ENCODE data around the gene NFIA. TPM values are rescaled to one million over a fixed set of nuclear protein-coding genes. Genes with fewer than 3 reads are reported as not detected.

NFIA gene
- total RNA-seq, 1 donor from 2014 or later, result 47.5 TPM

DNA sequence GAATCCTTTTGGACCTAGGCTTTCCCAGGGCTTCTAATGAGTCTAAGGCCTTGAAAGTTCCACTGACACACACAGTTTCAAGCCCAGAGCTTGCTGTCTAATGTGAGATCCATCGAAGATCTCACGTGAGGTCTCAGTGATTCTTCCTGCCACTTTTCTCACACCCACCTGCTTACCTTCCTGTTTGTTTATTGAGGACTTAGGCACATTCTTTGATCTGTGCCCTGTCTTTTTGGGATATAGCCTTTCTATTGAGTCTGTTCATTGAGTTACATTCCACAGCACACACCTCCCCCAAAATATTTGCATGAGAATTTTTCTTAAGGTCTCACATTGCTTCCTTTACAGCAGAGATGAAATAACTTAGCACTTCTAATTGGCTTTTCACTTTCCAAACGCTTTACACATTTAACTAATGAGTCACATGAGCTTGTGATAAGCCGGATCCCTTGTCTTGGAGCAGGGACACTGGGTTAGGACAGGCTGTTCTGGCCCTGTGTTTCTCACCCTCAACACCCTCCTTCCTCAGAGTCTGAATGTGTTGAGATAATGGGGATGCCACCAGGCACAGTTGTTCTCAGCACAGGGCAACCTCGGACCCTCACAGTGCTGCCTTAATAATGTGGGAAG lies 354.2 kb downstream of the NFIA start:
- no peak for ATAC-seq

DNA sequence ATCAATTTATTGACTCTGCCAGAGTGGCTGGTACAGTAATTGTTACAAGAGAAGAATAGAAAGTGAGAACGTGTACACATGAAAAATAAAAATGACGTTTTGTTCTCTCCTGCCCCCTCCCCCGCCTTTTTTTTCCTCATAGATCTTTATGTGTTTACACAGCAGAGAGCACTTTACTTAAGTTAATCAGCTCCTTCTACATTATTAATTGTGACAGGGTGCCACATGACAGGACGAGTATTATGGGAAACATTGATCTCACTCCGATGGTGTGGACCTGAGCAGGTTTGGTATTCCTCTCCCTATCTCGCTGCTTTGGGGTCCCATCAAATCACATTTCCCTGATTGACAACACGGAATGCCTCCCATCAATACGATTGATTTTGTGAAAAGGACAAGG lies 356.9 kb downstream of the NFIA start:
- ATAC-seq, result no peak

DNA sequence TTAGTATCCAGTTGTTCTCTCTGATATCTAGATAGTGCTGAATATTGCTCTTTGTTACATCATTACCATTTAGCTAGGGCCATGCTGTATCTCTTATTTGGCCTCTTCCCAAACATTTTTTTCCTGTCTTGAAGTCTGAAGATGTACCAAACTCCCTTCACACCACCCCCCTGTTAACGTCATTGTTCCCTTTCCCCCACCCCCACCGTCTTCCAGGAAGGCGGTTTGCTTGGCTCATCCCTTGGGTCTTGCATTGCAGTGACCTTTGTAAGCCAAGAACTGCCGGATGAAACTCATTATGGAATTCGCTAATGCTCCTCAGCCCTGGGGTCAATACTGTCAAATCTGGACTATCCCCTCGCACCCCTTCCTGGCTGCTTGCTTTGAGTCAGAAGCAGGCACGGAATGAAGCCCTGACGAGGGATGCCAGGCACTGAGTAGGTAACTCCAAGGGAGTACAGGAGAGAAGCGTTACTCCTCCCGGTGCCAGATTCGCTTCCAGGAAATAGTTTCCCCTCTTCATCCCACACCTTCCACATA lies 359.4 kb downstream of the NFIA start:
- ATAC-seq, result no peak

DNA sequence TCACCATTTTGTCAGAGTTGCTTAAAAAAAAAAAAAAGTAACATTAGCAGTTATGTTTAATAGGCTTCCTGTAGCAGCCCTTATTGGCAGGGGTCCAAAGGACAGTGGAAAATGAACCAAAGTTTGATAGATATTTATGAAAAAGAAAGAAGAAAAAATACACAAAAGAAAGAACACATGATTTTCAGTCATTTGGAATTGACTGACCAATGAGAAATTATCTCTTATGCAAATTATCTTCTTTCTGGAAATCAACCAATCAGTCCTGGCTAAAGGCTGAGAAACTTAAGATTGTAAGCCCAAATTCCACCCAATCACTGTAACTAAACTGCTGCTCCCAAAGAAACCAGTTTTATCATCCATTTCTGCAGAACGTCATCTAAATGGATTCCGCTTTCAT lies 360.2 kb downstream of the NFIA start:
- no peak for ATAC-seq

DNA sequence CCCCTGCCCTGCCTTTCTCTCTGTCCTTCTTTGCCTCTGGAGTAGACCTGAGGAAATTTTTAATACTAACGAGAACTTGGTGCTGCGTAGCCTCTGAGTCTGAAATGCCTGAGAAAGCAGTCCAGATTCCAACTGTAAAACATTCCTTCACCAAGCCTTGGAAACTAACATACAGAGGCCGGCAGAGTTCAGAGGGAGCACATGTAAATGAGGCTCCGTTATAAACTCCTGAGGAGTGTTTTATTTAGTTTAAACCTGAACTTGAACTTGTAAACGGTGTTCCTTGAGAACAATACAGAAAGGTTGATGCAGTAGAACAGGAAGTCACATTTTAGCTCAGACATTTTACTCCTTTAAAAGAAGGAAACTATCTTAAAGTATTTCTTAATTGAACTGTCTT lies 361.9 kb downstream of the NFIA start:
- ATAC-seq, result no peak

DNA sequence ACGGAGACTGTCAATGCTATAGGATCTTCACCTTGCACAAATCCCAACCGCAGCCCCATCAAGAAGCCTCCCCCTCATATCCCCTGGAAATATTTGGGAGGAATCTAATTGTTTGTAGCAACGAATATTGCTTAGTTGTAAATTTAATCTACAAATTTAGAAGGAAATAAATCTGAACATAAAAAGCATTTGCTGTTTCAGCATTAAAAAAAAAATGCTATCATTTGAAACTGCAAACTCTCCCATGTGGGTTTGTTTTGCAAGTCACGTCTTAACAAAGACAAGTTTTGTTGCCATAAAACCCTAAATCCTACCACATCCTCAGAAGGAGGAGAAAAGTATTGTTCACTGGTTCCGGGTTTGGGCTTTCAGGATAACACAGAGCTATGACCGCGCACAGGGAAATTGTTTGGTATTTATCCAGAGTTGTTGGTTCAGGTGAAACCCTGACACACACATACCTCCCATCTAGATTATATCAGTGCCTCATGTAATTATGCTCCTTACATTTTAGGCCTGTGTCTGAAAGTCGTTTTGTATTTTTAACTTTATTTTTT lies 363.0 kb downstream of the NFIA start:
- peak; percentile 68 for ATAC-seq

DNA sequence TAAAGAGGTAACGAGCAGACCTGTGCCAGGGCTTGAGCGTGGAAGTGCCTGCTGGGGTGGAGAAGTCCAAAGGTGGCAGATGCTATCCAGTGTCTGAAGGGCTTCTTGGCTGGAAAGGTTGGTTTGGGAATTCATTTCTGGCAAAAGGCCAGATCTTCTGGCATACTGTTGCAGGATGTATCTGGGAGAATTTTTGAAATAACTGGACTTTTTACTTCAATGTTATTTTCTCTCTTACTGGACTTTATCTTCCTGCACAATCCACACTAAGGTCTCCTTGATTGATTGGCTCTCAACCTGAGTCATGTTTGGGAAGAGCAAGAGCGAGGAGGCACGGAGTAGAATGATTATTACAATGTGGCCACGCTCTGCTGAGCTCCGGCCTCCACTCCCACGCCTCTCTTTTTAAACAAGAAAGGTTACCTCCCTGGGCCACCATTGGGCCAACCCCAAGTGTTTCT lies 364.2 kb downstream of the NFIA start:
- peak; percentile 63 for ATAC-seq

DNA sequence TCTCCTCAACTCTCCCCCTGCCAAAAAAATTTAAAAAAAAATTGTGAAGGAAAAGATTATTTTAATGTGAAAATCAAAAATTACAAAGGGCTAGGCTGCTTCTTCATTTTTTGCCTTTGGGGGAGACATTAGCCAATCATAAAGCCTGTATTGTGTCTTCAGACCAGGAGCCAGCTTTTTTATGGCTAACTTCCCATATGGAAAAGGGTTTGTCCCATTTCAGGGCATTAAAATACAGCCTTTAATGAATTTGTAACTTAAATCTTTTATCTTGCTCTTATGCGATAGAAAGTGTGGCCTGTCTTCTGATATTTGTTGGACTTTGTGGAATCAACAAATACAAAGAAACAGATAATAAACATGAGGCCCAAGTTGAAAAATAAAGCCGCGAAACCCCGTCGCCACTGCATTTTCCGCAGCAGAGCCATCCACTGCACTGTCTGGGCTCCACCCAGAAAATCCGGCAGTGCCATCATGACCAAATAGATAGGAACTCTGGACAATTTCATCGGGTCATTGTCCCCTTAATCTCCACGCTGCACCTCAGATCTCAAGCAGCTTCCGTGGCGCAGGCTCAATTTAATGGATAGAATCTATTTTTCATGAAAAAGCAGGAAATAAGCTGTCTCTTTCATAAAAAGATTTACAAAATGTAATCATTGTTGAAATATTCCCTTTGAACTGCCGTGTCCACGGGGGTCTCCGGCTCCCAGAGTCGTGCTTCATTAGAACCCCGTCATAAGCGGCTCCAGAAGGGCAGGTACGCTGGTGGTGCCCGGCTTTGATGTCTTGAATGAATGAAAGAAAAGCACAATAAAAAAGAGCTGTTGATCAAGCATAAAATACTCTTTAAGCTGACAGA lies 365.0 kb downstream of the NFIA start:
- ATAC-seq, result no peak

DNA sequence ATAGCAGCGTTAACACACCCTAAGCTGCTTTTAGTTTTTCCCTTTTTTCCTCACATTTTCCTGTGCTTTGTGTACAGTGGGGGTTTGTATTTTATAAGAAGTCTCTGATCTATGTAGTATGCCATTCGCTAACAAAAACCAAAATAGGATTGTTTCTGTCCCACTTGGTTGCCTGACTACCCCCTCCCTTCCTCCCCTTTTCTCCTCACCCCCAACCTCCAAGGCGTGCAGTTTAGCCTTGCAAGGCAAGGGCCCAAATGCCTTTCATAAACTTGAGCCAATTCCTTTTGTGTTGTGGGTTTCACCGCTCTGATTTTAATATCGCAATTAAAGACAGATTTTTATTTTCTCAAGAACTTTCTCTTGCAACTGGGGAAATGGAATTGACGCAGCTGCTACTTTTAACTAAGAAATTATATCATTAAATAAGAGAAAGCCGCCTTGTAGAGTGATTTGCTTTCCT lies 365.6 kb downstream of the NFIA start:
- ATAC-seq, result no peak

DNA sequence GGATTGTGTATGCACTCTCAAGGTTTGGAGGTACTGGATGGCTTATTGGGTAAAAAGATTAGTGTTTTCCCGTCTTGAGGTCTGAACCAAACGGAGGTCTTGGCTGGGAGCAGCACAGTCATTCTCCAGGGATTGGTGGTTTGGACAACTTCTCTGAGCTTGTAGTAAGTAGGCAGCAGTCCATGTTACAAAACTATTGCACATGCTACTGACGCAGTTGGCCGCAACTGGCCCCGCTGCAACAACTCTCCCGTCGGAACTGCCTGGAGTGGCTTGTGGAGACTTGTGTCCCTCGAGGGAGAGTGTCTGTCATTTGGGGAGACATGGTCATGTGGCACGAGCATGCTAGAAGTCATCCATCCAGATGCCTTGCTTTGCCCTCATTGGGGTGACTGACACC lies 366.6 kb downstream of the NFIA start:
- peak; percentile 80 for ATAC-seq

DNA sequence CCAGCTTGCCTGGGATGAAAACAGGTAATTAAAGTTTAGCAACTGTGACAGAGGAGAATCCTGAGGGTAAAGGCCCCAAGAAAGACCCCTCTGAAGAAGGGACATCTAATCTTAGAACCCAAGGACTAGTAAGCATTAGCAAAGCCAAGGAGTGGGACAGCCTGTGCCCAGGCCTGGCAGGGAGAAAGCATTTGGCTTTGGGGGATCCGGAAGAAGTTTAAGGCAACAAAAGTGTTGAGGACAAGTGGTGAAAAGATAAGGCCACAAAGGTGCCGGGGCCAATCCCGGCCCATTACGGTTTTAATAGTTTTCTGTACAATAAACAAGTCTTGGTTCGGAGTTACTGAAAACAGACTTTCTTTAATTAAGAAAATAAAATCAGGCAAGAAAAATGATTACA lies 367.0 kb downstream of the NFIA start:
- ATAC-seq, result no peak

DNA sequence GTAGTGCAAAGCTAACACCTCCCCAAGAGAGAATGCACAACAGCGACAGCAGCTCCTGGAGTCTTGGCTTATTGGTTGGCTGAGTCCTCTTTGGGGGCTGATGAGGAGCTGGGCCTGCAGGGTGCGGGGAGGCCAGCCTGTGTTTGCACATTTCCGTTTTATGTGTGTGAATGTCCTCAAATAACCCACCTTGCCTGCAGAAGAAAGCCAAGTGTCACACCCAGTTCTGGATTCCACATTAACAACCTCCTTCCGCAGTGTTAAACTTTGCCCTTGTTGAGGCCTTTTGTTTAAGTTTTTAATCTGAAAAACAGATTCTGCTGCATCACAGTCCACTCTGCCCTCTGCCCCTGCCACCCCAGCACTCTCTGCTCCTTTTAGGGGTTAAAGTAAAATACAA lies 368.1 kb downstream of the NFIA start:
- ATAC-seq, result peak; percentile 6

DNA sequence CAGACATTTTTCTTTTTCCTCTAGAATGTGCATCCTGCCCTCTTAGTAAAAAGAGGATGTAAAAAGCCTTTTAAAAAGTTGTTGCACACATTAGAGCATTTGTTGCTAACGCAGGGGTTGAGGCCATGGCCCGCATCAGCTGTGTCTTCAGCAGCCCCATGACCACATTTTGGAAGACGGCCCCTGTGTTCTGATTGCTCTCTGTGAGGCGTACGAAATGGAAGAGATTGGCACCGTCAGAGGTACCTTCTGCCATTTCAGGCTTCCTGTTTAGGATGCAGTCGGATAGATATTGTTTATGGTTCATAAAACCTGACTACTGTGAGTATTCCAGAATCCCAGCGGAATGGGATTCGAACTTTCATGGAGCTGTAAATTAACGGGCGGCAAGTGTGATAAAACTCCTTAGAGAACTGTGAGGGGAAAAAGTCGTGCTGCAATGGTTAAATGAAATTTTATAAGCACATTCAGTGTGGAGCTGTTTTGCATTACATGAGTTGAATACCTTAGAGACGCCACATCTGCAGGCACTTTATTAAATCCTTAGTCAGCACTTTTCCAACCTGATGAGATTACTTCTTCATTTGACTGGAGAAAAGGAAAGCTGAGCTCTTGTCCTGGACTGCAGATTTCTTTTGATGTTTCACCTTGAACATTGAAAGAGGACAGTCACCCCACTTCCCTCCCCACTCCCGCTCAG lies 368.7 kb downstream of the NFIA start:
- no peak for ATAC-seq

DNA sequence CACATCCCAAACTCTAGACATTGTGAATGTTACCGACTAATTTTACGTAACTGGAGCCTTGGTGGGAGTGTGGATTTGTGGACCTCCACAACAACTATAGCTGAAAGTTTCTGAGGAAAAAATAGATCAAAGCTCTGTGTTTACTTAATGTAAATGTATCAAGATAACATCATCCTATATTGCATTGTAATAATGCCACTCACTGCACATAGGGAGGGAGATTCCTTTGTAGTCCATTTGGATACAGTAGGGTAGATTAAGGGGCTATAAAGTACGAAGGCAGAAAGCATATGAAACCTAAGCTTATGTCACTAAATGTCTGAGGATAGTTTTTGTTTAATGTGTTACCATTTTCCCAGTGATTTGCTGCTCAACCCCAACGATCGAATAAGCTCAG lies 369.2 kb downstream of the NFIA start:
- no peak for ATAC-seq

DNA sequence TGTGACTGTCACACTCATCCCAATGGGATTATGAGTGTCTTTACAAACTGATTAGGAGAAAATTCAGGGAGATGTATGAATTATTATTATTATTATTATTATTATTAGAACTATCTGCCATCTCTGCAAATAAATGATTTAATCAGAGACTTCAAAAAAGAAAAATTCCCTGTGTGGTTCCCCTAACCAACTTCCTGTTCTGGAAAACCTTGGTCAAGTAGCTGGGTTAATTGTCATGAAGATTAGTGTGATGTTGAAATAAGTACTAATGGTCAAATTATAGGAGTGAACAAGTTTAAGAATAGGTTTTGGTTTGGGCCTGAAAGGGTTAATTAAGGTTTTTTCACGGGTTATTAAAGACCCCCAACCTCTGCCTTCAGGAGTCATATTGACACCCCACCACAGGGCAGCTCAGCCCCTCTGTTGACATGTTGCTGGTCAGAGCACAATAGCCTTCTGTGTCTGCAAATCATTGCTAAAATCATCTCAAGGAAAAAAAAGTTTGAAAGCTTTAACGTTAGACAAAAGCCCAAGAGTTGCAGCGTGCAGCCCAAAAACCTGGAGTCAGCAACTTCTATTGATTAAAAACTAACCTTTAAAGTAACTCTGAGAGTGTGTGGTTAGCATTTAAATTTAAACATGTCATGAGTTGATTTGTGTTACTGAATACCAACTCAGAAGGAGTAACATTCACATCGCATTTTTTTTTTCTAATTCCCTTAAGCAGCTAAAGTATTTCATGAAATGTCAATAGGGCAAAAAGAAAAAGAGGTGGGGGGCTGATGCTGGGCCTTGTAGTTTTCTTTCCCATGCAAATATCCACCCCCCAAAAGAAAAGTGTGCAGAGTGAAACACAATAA lies 370.0 kb downstream of the NFIA start:
- no peak for ATAC-seq

DNA sequence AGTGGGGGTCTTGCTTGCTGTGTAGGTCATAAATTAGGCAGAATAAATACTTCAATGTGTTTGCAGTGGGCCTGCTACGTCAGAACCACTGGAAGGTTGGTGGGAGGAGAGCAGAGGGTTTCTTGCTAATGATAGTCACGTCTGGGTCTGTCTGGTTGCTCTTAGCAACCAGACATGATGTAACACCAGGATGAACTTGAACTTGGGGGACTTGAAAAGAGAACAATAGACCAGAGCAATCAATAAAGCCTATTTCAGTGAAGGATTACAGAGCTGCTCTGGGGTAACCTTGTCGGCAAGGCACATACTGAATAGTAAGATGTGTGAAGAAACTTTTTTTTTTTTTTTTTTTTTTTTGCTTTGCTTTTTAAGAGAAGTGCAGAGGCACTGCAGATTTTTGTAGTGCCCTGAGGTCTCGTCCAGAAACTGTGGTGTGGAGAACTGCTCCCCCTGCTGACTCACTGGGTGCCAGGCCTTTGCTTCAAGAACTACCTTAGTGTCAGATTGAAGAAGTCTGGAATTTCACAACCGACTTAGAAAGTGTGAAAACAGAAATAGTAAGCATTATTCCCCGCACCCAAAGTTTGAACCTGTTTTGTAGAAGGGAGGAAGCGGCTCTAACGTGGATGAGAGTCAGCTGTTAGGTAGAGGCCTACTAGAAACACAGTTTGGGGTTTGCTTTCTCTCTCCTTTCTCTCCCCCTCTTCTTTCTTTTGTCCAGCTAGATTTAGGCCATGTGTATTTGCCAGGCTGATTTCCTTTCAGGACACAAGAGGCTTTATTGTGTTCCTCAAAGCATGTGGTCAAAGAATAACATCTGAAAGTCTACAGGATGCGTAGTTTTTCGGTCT lies 371.0 kb downstream of the NFIA start:
- peak; percentile 87 for ATAC-seq

DNA sequence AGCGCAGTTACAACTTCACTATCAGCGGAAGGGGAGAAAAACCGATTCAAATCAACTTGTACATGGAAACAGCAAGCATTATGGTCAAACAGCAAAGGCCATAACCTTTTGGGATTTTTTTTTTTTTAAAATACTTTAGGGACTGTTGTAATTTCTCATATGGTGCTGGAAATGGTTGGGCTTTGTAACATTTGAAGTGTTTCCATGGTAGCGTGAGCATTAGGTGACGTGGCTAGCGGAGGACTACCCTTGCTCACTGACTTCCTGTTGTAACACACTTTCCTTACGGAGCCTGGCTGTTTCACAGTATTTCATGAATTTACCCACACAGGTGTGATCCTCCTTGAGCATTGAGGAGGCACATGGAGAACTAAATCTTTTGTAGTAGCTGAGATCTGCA lies 373.0 kb downstream of the NFIA start:
- ATAC-seq, result no peak

DNA sequence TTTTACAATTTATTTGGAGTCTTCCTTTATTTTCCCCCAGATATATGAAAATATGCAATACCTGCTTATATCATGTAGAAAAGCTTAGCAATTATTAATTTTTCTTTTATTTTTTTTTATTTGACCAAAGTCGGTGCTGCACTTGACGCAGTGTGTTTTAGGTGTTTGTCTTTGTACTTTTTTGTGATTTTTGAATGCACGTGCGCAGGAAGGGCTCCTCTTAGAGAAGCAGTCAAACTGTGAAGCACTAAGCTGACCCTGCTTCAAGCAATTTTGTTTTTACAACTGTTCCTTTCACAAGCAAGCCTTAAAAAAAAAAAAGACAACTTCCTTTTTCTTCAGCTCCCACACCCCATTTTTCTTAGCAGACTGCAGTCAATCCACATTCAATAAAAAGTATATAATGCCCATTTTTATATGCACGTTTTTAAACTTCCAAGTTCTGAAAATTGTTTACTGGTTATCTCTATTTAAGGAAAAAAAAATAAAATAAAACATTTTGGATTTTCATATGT lies 375.2 kb downstream of the NFIA start:
- ATAC-seq, result no peak

DNA sequence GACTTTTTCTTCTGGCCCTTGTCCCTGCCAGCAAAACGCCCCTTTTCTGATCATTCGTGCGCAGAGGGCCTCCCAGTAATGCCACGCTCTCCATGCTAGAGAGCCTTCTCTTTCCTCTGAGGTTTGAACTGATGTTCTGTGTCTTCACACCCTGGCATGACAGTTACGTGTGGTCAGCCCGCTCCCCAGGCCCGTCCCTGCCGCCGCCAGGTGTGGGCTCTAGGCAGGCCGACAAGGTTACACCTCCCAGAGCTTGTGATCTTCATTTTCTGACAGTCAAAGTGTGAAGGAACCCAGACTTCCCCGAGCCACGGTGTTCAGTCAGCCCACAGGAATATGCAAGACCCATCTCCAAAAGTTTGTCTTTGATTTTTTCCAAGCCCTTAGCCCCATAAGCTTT lies 377.0 kb downstream of the NFIA start:
- no peak for ATAC-seq

DNA sequence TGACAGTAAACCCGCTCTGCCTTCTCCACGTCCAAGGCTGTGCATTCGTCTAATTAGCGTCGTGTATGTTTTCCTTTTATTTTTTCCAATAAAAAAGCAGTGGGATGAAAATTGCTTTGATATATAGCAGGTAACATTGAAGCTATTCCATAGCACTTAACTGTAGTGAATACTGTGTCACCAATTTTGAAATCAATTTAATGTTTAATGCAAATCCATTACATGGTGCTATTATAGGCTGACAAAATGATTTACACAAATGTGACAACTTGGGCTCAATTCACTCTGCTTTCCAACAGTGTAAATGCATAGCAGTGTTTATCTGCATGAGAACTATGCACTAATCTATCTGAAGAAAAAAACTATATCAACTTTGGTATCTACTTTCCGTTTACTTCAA lies 377.8 kb downstream of the NFIA start:
- no peak for ATAC-seq
